ENCODE measurements around the gene ZNF84. TPM values are rescaled to one million over a fixed set of nuclear protein-coding genes. Genes with fewer than 3 reads are reported as not detected.

The ZNF84 gene
- total RNA-seq, 6 experiments from 2014 or later = 5.1 to 10.2 (median 8.5) TPM

DNA sequence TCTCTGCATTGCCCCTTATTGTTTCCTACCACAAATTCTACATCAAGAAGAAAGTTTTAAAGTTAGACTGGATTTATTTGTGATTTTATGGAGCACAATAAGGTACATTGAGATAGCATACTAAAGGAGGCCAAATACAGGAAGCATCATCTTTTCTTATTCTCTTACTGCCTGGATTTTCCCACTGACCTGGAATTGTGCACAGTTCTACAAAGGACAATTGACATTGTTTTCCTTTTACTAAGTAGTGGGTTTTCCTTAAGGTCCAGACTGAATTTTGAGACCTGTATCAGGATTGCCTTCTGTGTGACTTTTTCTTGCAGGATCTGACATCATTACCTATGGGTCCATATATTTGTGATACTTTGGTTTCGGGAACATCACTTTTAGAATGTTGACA is 24.6 kb downstream of the ZNF84 start:
- no peak for ATAC-seq

DNA sequence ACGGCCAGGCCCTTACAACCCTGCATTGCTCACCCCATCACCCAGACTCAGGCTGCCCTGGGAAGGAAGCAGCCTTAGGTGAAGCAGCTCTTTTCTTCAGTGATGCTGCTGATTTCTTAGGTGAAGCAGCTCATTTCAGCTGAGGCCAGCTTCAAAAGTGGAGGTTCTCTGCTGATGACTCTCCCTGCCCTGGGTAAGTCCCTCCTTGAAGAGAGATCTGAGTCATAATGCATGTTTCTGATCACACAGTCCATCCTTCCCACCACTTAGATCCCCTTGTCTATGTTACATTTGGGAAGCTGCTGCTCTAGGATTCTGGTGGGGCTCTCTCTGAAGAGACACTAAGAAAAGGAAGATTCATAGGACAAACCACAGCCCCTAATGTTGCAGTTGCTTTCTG is 26.2 kb downstream of the ZNF84 start:
- Histone ChIP-seq H3K27ac (no peak overlapping the region), H3K4me3 (no peak overlapping the region), H3K4me1 (no peaks in the 10 kb centered on the region), H3K36me3 (no peaks in the 10 kb centered on the region), H3K27me3 (no peaks in the 10 kb centered on the region), H3K9me3 (peaks cover 11 to 77% (median 43%) of the 10 kb centered on the region in 4 donors)
- DNase-seq (no peak), ATAC-seq (no peak)
- TF ChIP-seq, protein P1, sequence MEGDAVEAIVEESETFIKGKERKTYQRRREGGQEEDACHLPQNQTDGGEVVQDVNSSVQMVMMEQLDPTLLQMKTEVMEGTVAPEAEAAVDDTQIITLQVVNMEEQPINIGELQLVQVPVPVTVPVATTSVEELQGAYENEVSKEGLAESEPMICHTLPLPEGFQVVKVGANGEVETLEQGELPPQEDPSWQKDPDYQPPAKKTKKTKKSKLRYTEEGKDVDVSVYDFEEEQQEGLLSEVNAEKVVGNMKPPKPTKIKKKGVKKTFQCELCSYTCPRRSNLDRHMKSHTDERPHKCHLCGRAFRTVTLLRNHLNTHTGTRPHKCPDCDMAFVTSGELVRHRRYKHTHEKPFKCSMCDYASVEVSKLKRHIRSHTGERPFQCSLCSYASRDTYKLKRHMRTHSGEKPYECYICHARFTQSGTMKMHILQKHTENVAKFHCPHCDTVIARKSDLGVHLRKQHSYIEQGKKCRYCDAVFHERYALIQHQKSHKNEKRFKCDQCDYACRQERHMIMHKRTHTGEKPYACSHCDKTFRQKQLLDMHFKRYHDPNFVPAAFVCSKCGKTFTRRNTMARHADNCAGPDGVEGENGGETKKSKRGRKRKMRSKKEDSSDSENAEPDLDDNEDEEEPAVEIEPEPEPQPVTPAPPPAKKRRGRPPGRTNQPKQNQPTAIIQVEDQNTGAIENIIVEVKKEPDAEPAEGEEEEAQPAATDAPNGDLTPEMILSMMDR (IDR thresholded peaks at IDR 0.05) = no peak
- TF ChIP-seq POLR2A (IDR thresholded peaks at IDR 0.05) = no peak
- 100% methylated on average over 1 of the region's 1 CpG for WGBS (ENCODE audit: insufficient coverage, low coverage, low lambda C conversion rate, missing lambda C conversion rate)
- intact Hi-C loops (cut with DNase I) = no loop called here

More for the DNA sequence above, 24.6 kb downstream of the ZNF84 start:
- DNase-seq = no peak
- Histone ChIP-seq H3K4me1 (no peaks in the 10 kb centered on the region), H3K4me3 (no peak overlapping the region), H3K27me3 (no peaks in the 10 kb centered on the region), H3K9me3 (peaks cover 11 to 93% (median 55%) of the 10 kb centered on the region in 4 donors), H3K27ac (no peak overlapping the region), H3K36me3 (peaks cover 0 to 5% (median 0%) of the 10 kb centered on the region in 4 donors)
- WGBS (ENCODE audit: insufficient coverage, low coverage, low lambda C conversion rate, missing lambda C conversion rate) = 80% methylated on average over 1 of the region's 1 CpG
- no peak for TF ChIP-seq POLR2A (IDR thresholded peaks at IDR 0.05)
- TF ChIP-seq, protein P1 (IDR thresholded peaks at IDR 0.05) = no peak
- intact Hi-C loops (cut with DNase I) = no loop called here

DNA sequence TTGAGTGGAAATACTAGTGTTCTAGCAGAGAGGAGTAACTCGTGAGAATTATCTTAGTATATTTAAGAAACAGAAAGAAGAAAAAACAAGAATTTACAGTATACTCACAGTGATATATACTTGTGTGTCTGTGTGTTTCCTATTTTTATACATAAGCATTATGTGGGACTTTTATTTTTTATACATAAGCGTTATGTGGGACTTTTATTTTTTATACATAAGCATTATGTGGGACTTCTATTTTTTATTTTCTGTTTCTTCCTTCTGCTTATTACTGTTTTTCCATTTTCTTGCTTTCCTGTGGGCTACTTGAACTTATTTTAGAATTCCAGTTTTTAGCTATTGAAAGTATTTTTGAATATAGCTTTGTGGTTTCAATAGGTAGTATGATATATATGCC is 36.5 kb downstream of the ZNF84 start:
- intact Hi-C loops (cut with DNase I) = no loop called here
- no peak for ATAC-seq
- 64% methylated on average over 2 of the region's 2 CpGs for WGBS (ENCODE audit: insufficient coverage, low coverage, low lambda C conversion rate, missing lambda C conversion rate)

DNA sequence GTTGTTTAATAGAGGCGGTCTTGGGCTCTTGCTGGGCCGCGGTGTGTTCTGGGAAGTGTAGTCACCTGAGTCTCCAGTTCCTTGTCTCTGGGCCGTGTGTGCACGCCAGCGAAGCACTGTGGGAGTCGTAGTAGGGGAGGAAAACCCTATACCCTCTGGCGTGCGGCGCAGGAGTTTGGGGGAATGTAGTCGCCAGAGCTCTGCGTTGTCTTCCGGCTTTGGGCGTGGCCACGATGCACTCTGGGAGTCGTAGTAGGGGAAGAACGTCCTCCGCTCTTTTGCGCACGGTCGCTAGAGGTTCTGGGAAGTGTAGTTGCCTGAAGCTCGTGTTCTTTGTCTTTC is 42.7 kb downstream of the ZNF84 start:
- Histone ChIP-seq H3K27me3 (no peaks in the 10 kb centered on the region), H3K9me3 (peaks cover 0 to 44% (median 15%) of the 10 kb centered on the region in 4 donors), H3K4me1 (peaks cover 0 to 5% (median 0%) of the 10 kb centered on the region in 4 donors), H3K36me3 (peaks cover 0 to 19% (median 13%) of the 10 kb centered on the region in 4 donors), H3K4me3 (peak overlapping the region; percentile 74 to 89 (median 80)), H3K27ac (peak overlapping the region; percentile 92 to 94 (median 93))
- DNase-seq = peak; percentile 98 to 100 (median 100)
- peak; percentile 90 to 95 (median 92) for ATAC-seq
- intact Hi-C loops (cut with DNase I) = no loop called here
- TF ChIP-seq, protein P1 (IDR thresholded peaks at IDR 0.05) = no peak
- no peak for TF ChIP-seq POLR2A (IDR thresholded peaks at IDR 0.05)
- WGBS (ENCODE audit: insufficient coverage, low coverage, low lambda C conversion rate, missing lambda C conversion rate) = 0% methylated on average over 5 of the region's 22 CpGs

More for the DNA sequence above, 36.5 kb downstream of the ZNF84 start:
- Histone ChIP-seq H3K27ac (no peak overlapping the region), H3K27me3 (no peaks in the 10 kb centered on the region), H3K4me3 (no peak overlapping the region), H3K36me3 (no peaks in the 10 kb centered on the region), H3K4me1 (no peaks in the 10 kb centered on the region), H3K9me3 (peaks cover 0 to 48% (median 5%) of the 10 kb centered on the region in 4 donors)
- TF ChIP-seq, protein P1 (IDR thresholded peaks at IDR 0.05) = no peak
- TF ChIP-seq POLR2A (IDR thresholded peaks at IDR 0.05) = no peak
- DNase-seq = no peak

All from right lobe of liver (tissue), 6 donors.